Measurements from ENCODE around the gene SCIMP.
"Not testable (repeated sequence)": the region's sequence is repeated elsewhere in the genome, so short reads cannot be mapped to it uniquely, and the experiment has no call there.

Gene SCIMP

GRCh38 chr17:5233492-5233891 lies 1.2 kb downstream of the SCIMP start:
- H3K4me3 ChIP-seq (ENCODE audit: low read length); H3K9ac ChIP-seq (ENCODE audit: low read length); H3K27me3 ChIP-seq (replicated peaks; ENCODE audit: control insufficient read depth, insufficient read depth, low read length); H3K36me3 ChIP-seq (ENCODE audit: control insufficient read depth, insufficient read depth, low read length, severe bottlenecking); H3K9me3 ChIP-seq (ENCODE audit: control insufficient read depth, low read length); H3K4me1 ChIP-seq (ENCODE audit: control insufficient read depth, insufficient read depth, low read length); DNase-seq (ENCODE audit: low read depth): not testable (repeated sequence)

GRCh38 chr17:5226940-5227878 lies 7.5 kb downstream of the SCIMP start:
- Histone ChIP-seq H3K27me3 (replicated peaks; ENCODE audit: control insufficient read depth, insufficient read depth, low read length) (no peaks in the 10 kb centered on the region), H3K4me3 (ENCODE audit: low read length) (no peak overlapping the region), H3K9me3 (ENCODE audit: control insufficient read depth, low read length) (no peaks in the 10 kb centered on the region), H3K36me3 (ENCODE audit: control insufficient read depth, insufficient read depth, low read length, severe bottlenecking) (no peaks in the 10 kb centered on the region), H3K4me1 (ENCODE audit: control insufficient read depth, insufficient read depth, low read length) (no peaks in the 10 kb centered on the region), H3K9ac (ENCODE audit: low read length) (no peak overlapping the region)
- no peak for DNase-seq (ENCODE audit: low read depth)

GRCh38 chr17:5225668-5226457 lies 8.8 kb downstream of the SCIMP start:
- Histone ChIP-seq H3K27me3 (replicated peaks; ENCODE audit: control insufficient read depth, insufficient read depth, low read length) (no peaks in the 10 kb centered on the region), H3K9ac (ENCODE audit: low read length) (no peak overlapping the region), H3K4me1 (ENCODE audit: control insufficient read depth, insufficient read depth, low read length) (peaks cover 7% of the 10 kb centered on the region), H3K36me3 (ENCODE audit: control insufficient read depth, insufficient read depth, low read length, severe bottlenecking) (no peaks in the 10 kb centered on the region), H3K4me3 (ENCODE audit: low read length) (no peak overlapping the region), H3K9me3 (ENCODE audit: control insufficient read depth, low read length) (no peaks in the 10 kb centered on the region)
- DNase-seq (ENCODE audit: low read depth), result no peak

- H3K4me1 ChIP-seq (ENCODE audit: control insufficient read depth, insufficient read depth, low read length), result not testable (repeated sequence)
Measured at GRCh38 chr17:5221912-5222311, 12.7 kb downstream of the SCIMP start.

GRCh38 chr17:5220074-5220473 lies 14.6 kb downstream of the SCIMP start:
- Histone ChIP-seq H3K4me3 (ENCODE audit: low read length) (no peak overlapping the region), H3K9me3 (ENCODE audit: control insufficient read depth, low read length) (no peaks in the 10 kb centered on the region), H3K4me1 (ENCODE audit: control insufficient read depth, insufficient read depth, low read length) (peaks cover 7% of the 10 kb centered on the region), H3K27me3 (replicated peaks; ENCODE audit: control insufficient read depth, insufficient read depth, low read length) (no peaks in the 10 kb centered on the region), H3K36me3 (ENCODE audit: control insufficient read depth, insufficient read depth, low read length, severe bottlenecking) (peaks cover 18% of the 10 kb centered on the region), H3K9ac (ENCODE audit: low read length) (no peak overlapping the region)
- DNase-seq (ENCODE audit: low read depth), result no peak

More at GRCh38 chr17:5221912-5222311, 12.7 kb downstream of the SCIMP start:
- H3K36me3 ChIP-seq (ENCODE audit: control insufficient read depth, insufficient read depth, low read length, severe bottlenecking); H3K9me3 ChIP-seq (ENCODE audit: control insufficient read depth, low read length); H3K27me3 ChIP-seq (replicated peaks; ENCODE audit: control insufficient read depth, insufficient read depth, low read length); DNase-seq (ENCODE audit: low read depth); H3K4me3 ChIP-seq (ENCODE audit: low read length); H3K9ac ChIP-seq (ENCODE audit: low read length): not testable (repeated sequence)

GRCh38 chr17:5219536-5219935 lies 15.1 kb downstream of the SCIMP start:
- Histone ChIP-seq H3K27me3 (replicated peaks; ENCODE audit: control insufficient read depth, insufficient read depth, low read length) (no peaks in the 10 kb centered on the region), H3K9ac (ENCODE audit: low read length) (no peak overlapping the region), H3K9me3 (ENCODE audit: control insufficient read depth, low read length) (no peaks in the 10 kb centered on the region), H3K4me1 (ENCODE audit: control insufficient read depth, insufficient read depth, low read length) (peaks cover 7% of the 10 kb centered on the region), H3K36me3 (ENCODE audit: control insufficient read depth, insufficient read depth, low read length, severe bottlenecking) (peaks cover 18% of the 10 kb centered on the region), H3K4me3 (ENCODE audit: low read length) (no peak overlapping the region)
- no peak for DNase-seq (ENCODE audit: low read depth)

- H3K27me3 ChIP-seq (replicated peaks; ENCODE audit: control insufficient read depth, insufficient read depth, low read length); H3K9ac ChIP-seq (ENCODE audit: low read length); H3K4me3 ChIP-seq (ENCODE audit: low read length); DNase-seq (ENCODE audit: low read depth); H3K4me1 ChIP-seq (ENCODE audit: control insufficient read depth, insufficient read depth, low read length); H3K9me3 ChIP-seq (ENCODE audit: control insufficient read depth, low read length): not testable (repeated sequence)
- H3K36me3 ChIP-seq (ENCODE audit: control insufficient read depth, insufficient read depth, low read length, severe bottlenecking), result peaks cover 18% of the 10 kb centered on the region
Measured at GRCh38 chr17:5217562-5217961, 17.1 kb downstream of the SCIMP start.

- peaks cover 8% of the 10 kb centered on the region for H3K36me3 ChIP-seq (ENCODE audit: control insufficient read depth, insufficient read depth, low read length, severe bottlenecking)
- no peaks in the 10 kb centered on the region for H3K9me3 ChIP-seq (ENCODE audit: control insufficient read depth, low read length)
- no peak overlapping the region for H3K9ac ChIP-seq (ENCODE audit: low read length)
- H3K27me3 ChIP-seq (replicated peaks; ENCODE audit: control insufficient read depth, insufficient read depth, low read length), result no peaks in the 10 kb centered on the region
- H3K4me1 ChIP-seq (ENCODE audit: control insufficient read depth, insufficient read depth, low read length), result peaks cover 5% of the 10 kb centered on the region
- no peak for DNase-seq (ENCODE audit: low read depth)
- no peak overlapping the region for H3K4me3 ChIP-seq (ENCODE audit: low read length)
Measured at GRCh38 chr17:5211458-5211857, 23.2 kb downstream of the SCIMP start.

GRCh38 chr17:5210614-5211252 lies 23.9 kb downstream of the SCIMP start:
- no peak for DNase-seq (ENCODE audit: low read depth)
- H3K27me3 ChIP-seq (replicated peaks; ENCODE audit: control insufficient read depth, insufficient read depth, low read length), result no peaks in the 10 kb centered on the region
- no peak overlapping the region for H3K4me3 ChIP-seq (ENCODE audit: low read length)
- H3K9me3 ChIP-seq (ENCODE audit: control insufficient read depth, low read length), result no peaks in the 10 kb centered on the region
- peaks cover 5% of the 10 kb centered on the region for H3K4me1 ChIP-seq (ENCODE audit: control insufficient read depth, insufficient read depth, low read length)
- peaks cover 5% of the 10 kb centered on the region for H3K36me3 ChIP-seq (ENCODE audit: control insufficient read depth, insufficient read depth, low read length, severe bottlenecking)
- no peak overlapping the region for H3K9ac ChIP-seq (ENCODE audit: low read length)

- Histone ChIP-seq H3K9ac (ENCODE audit: low read length) (no peak overlapping the region), H3K27me3 (replicated peaks; ENCODE audit: control insufficient read depth, insufficient read depth, low read length) (no peaks in the 10 kb centered on the region), H3K4me1 (ENCODE audit: control insufficient read depth, insufficient read depth, low read length) (peaks cover 5% of the 10 kb centered on the region), H3K9me3 (ENCODE audit: control insufficient read depth, low read length) (no peaks in the 10 kb centered on the region), H3K4me3 (ENCODE audit: low read length) (no peak overlapping the region), H3K36me3 (ENCODE audit: control insufficient read depth, insufficient read depth, low read length, severe bottlenecking) (no peaks in the 10 kb centered on the region)
- no peak for DNase-seq (ENCODE audit: low read depth)
Measured at GRCh38 chr17:5210091-5210490, 24.6 kb downstream of the SCIMP start.

- H3K4me3 ChIP-seq (ENCODE audit: low read length), result no peak overlapping the region
Measured at GRCh38 chr17:5209396-5209795, 25.3 kb downstream of the SCIMP start.

More at GRCh38 chr17:5209396-5209795, 25.3 kb downstream of the SCIMP start:
- no peaks in the 10 kb centered on the region for H3K36me3 ChIP-seq (ENCODE audit: control insufficient read depth, insufficient read depth, low read length, severe bottlenecking)
- peaks cover 5% of the 10 kb centered on the region for H3K4me1 ChIP-seq (ENCODE audit: control insufficient read depth, insufficient read depth, low read length)
- no peaks in the 10 kb centered on the region for H3K9me3 ChIP-seq (ENCODE audit: control insufficient read depth, low read length)
- H3K27me3 ChIP-seq (replicated peaks; ENCODE audit: control insufficient read depth, insufficient read depth, low read length), result no peaks in the 10 kb centered on the region
- no peak for DNase-seq (ENCODE audit: low read depth)
- no peak overlapping the region for H3K9ac ChIP-seq (ENCODE audit: low read length)

Data from adipocyte (in vitro differentiated cells).